ENCODE data around the gene CRX. TPM values are rescaled to one million over a fixed set of nuclear protein-coding genes. Genes with fewer than 3 reads are reported as not detected.
"Not testable (repeated sequence)": the region's sequence is repeated elsewhere in the genome, so short reads cannot be mapped to it uniquely, and the experiment has no call there.

The CRX gene
- total RNA-seq, 1 experiment from 2014 or later, result 0.13 TPM

DNA sequence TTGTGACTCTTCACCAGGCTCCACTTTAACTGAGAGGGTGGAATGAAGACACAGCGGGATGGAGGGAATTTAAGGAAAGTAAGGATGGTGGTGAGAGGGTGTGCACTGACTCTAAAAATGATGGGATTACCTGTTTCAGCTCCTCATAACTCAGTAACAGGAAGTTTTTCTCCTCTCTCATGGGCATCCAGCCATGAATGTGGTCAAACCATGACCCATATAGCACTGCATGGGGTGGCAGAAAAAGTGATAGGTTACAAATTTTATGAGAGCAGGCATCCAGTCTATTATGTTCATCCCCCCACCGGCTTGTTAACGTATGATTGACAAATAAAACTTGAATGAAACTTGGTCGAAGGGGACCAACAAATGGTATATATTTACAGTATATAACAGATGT, 57.2 kb downstream of the CRX start:
- Histone ChIP-seq H2AK5ac (ENCODE audit: insufficient read length, low read length) (no peak overlapping the region), H3K4me1 (ENCODE audit: insufficient read depth, low read length) (no peaks in the 10 kb centered on the region), H2BK15ac (ENCODE audit: low read depth, low read length) (no peak overlapping the region), H4K5ac (ENCODE audit: insufficient read length, low read depth, low read length) (no peak overlapping the region), H3T11ph (ENCODE audit: low read length) (no peak overlapping the region), H2BK12ac (ENCODE audit: insufficient read length, low read depth, low read length) (no peak overlapping the region), H3K79me2 (ENCODE audit: insufficient read depth, low read length) (no peaks in the 10 kb centered on the region), H4K8ac (replicated peaks; ENCODE audit: insufficient read length, low read depth, low read length) (no peak overlapping the region), H3K27me3 (ENCODE audit: insufficient read depth, low read length) (no peaks in the 10 kb centered on the region), H3K27ac (ENCODE audit: insufficient read length, low read depth, low read length) (no peak overlapping the region), H2BK5ac (ENCODE audit: insufficient read length, low read length) (no peak overlapping the region), H4K91ac (ENCODE audit: insufficient read length, low read depth, low read length) (no peak overlapping the region), H3K4ac (ENCODE audit: low read depth, low read length) (no peak overlapping the region), H2BK20ac (ENCODE audit: low read depth, low read length, poor library complexity, severe bottlenecking) (no peak overlapping the region), H2BK120ac (ENCODE audit: low read depth, low read length, poor library complexity, severe bottlenecking) (no peak overlapping the region), H3K4me2 (ENCODE audit: insufficient read depth, insufficient read length, low read length) (no peak overlapping the region), H3K79me1 (ENCODE audit: insufficient read depth, low read depth, low read length, poor library complexity, severe bottlenecking) (no peaks in the 10 kb centered on the region), H3K56ac (ENCODE audit: insufficient read length, low read depth, low read length) (no peak overlapping the region), H4K20me1 (ENCODE audit: control insufficient read depth, insufficient read depth, insufficient read length) (no peaks in the 10 kb centered on the region), H3K14ac (ENCODE audit: insufficient read depth, low read length) (no peak overlapping the region), H3K9ac (ENCODE audit: extremely low read depth, insufficient read length, low read length) (no peak overlapping the region), H3K18ac (ENCODE audit: insufficient read length, low read depth, low read length) (no peak overlapping the region), H3K9me3 (ENCODE audit: control insufficient read depth, low read depth, low read length) (no peaks in the 10 kb centered on the region), H2AFZ (ENCODE audit: low read length) (no peak overlapping the region), H3K23ac (ENCODE audit: insufficient read length, low read depth, low read length) (no peak overlapping the region), H3K23me2 (ENCODE audit: insufficient read length, low read depth, low read length, poor library complexity, severe bottlenecking) (no peaks in the 10 kb centered on the region)
- H3K4me1 Mint-ChIP-seq, result no peaks in the 10 kb centered on the region
- H3K27ac Mint-ChIP-seq, result no peak overlapping the region
- TF ChIP-seq, protein P1, sequence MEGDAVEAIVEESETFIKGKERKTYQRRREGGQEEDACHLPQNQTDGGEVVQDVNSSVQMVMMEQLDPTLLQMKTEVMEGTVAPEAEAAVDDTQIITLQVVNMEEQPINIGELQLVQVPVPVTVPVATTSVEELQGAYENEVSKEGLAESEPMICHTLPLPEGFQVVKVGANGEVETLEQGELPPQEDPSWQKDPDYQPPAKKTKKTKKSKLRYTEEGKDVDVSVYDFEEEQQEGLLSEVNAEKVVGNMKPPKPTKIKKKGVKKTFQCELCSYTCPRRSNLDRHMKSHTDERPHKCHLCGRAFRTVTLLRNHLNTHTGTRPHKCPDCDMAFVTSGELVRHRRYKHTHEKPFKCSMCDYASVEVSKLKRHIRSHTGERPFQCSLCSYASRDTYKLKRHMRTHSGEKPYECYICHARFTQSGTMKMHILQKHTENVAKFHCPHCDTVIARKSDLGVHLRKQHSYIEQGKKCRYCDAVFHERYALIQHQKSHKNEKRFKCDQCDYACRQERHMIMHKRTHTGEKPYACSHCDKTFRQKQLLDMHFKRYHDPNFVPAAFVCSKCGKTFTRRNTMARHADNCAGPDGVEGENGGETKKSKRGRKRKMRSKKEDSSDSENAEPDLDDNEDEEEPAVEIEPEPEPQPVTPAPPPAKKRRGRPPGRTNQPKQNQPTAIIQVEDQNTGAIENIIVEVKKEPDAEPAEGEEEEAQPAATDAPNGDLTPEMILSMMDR (conservative IDR thresholded peaks at IDR 0.05), result no peak
- peaks cover 7% of the 10 kb centered on the region for H3K27me3 Mint-ChIP-seq (ENCODE audit: low read depth)
- H3K4me3 Mint-ChIP-seq, result no peak overlapping the region
- no CpG with 5 or more reads among the region's 4 CpGs for WGBS (ENCODE audit: extremely low coverage, insufficient read length, low lambda C conversion rate)
- DNase-seq, result no peak
- H3K9me3 Mint-ChIP-seq, result peaks cover 2 to 4% of the 10 kb centered on the region in 2 experiments; a peak in 1 of 5 replicates
- H3K36me3 Mint-ChIP-seq (ENCODE audit: insufficient read depth in 1 of 3, low read depth in 3 of 3), result peaks cover 0 to 4% (median 0%) of the 10 kb centered on the region in 3 experiments; a peak in 2 of 7 replicates

DNA sequence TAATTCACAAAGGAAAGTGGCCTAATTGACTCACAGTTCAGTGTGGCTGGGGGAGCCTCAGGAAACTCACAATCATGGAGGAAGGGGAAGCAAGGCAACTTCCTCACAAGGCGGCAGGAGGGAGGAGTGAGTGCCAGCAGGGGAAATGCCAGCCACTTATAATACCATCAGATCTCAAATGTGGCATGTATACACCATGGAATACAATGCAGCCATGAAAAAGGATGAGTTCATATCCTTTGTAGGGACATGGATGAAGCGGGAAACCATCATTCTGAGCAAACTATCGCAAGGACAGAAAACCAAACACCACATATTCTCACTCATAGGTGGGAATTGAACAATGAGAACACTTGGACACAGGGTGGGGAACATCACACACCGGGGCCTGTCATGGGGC, 57.6 kb downstream of the CRX start:
- H2BK15ac ChIP-seq (ENCODE audit: low read depth, low read length); H3K79me2 ChIP-seq (ENCODE audit: insufficient read depth, low read length); H3K4me1 Mint-ChIP-seq; H4K91ac ChIP-seq (ENCODE audit: insufficient read length, low read depth, low read length); H3K23ac ChIP-seq (ENCODE audit: insufficient read length, low read depth, low read length); H3K23me2 ChIP-seq (ENCODE audit: insufficient read length, low read depth, low read length, poor library complexity, severe bottlenecking); DNase-seq; H2BK5ac ChIP-seq (ENCODE audit: insufficient read length, low read length); H3K27me3 ChIP-seq (ENCODE audit: insufficient read depth, low read length); H3K36me3 Mint-ChIP-seq (ENCODE audit: insufficient read depth in 1 of 3, low read depth in 3 of 3); H4K20me1 ChIP-seq (ENCODE audit: control insufficient read depth, insufficient read depth, insufficient read length); H3K79me1 ChIP-seq (ENCODE audit: insufficient read depth, low read depth, low read length, poor library complexity, severe bottlenecking); H3K56ac ChIP-seq (ENCODE audit: insufficient read length, low read depth, low read length); H3K27ac ChIP-seq (ENCODE audit: insufficient read length, low read depth, low read length); H3K27ac Mint-ChIP-seq; H2AK5ac ChIP-seq (ENCODE audit: insufficient read length, low read length); H3K14ac ChIP-seq (ENCODE audit: insufficient read depth, low read length); H3K4me3 Mint-ChIP-seq; H4K5ac ChIP-seq (ENCODE audit: insufficient read length, low read depth, low read length); H3K4ac ChIP-seq (ENCODE audit: low read depth, low read length); H2BK20ac ChIP-seq (ENCODE audit: low read depth, low read length, poor library complexity, severe bottlenecking); H3K9me3 ChIP-seq (ENCODE audit: control insufficient read depth, low read depth, low read length); H4K8ac ChIP-seq (replicated peaks; ENCODE audit: insufficient read length, low read depth, low read length); H3K18ac ChIP-seq (ENCODE audit: insufficient read length, low read depth, low read length); H2BK120ac ChIP-seq (ENCODE audit: low read depth, low read length, poor library complexity, severe bottlenecking); H3K4me2 ChIP-seq (ENCODE audit: insufficient read depth, insufficient read length, low read length); H3K4me1 ChIP-seq (ENCODE audit: insufficient read depth, low read length); H3K27me3 Mint-ChIP-seq (ENCODE audit: low read depth); H3T11ph ChIP-seq (ENCODE audit: low read length); H3K9me3 Mint-ChIP-seq; H2AFZ ChIP-seq (ENCODE audit: low read length); H2BK12ac ChIP-seq (ENCODE audit: insufficient read length, low read depth, low read length); H3K9ac ChIP-seq (ENCODE audit: extremely low read depth, insufficient read length, low read length): not testable (repeated sequence)
- WGBS (ENCODE audit: extremely low coverage, insufficient read length, low lambda C conversion rate), result no CpG with 5 or more reads among the region's 4 CpGs
